ENCODE measurements around the gene GCC2. TPM values are rescaled to one million over a fixed set of nuclear protein-coding genes. Genes with fewer than 3 reads are reported as not detected.
A peak's percentile ranks its signal among the peaks of the same experiment; 100 is the strongest.

GCC2 gene
- total and polyA plus RNA-seq, 2 donors (not counting 3 experiments of a cell fraction or from before 2014, with no cell fraction given) = 4.1 to 38.7 TPM

DNA sequence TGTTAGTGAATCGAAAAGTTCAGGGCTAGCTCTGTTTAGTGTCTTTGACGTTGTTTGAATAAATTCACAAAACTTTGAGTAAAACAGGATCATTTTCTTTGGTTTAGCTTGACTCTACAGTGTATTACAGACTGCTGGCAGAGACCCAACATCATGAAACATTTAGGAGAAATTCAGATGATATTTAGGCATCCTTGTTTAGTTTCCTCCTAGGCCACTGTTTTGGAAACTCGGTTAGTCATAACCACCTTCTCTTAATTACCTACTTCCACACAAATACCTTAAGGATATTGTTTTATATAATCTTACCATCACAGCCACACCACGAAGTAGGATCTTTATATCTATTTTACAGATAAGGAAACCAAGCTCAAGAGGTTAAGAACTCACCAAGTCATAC is 93.1 kb downstream of the GCC2 start:
- H3K9me1 ChIP-seq (replicated peaks; ENCODE audit: control insufficient read depth, extremely low read depth, insufficient read depth, low read length) = no peaks in the 10 kb centered on the region
- FAIRE-seq (peak; percentile 24), DNase-seq (ENCODE audit: low read depth, low spot score) (no peak)
- peaks cover 75% of the 10 kb centered on the region for H3K79me2 ChIP-seq (ENCODE audit: control insufficient read depth, insufficient read depth, low read length)
- no peak overlapping the region for H3K9ac ChIP-seq (replicated peaks; ENCODE audit: extremely low read depth, insufficient read depth, low read length)
- ChIA-PET CTCF (interaction anchor here (1.0 to 3.0 kb wide), 7 partner anchors 9 to 94 kb away, joined by 3 to 13 read pairs (median 5); no protein-coding TSS in a partner anchor), POLR2A (no interaction called here)
- H3K4me1 ChIP-seq (ENCODE audit: control insufficient read depth, extremely low read depth, insufficient read depth, low read length) = peaks cover 20% of the 10 kb centered on the region
- intact Hi-C loops (cut with micrococcal nuclease) (loop anchor here (2.0 kb wide), 1 partner anchor 37 kb away; no protein-coding TSS in a partner anchor), dilution Hi-C loops (cut with MboI; ENCODE audit: extremely low pct_ligation_motif_present, low sequenced_read_pairs) (no loop called here)
- TF ChIP-seq POLR2A (IDR thresholded peaks at IDR 0.05; ENCODE audit: low read depth, low read length) = no peak
- peak; percentile 58 for TF ChIP-seq JUN (IDR thresholded peaks at IDR 0.05; ENCODE audit: borderline replicate concordance, insufficient read depth, insufficient read length, low read depth)
- H3K4me3 ChIP-seq (replicated peaks in 1 of 3; ENCODE audit: insufficient read depth in 1 of 3, low read depth in 1 of 3, low read length in 3 of 3) = no peak overlapping the region
- H4K20me1 ChIP-seq (replicated peaks; ENCODE audit: control insufficient read depth, extremely low read depth, insufficient read depth, low read length) = peaks cover 3% of the 10 kb centered on the region
- no peaks in the 10 kb centered on the region for H3K36me3 ChIP-seq (ENCODE audit: control insufficient read depth in 2 of 2, extremely low read depth in 1 of 2, insufficient read depth in 2 of 2, low read length in 2 of 2)
- peak overlapping the region; percentile 50 for H3K27ac ChIP-seq (ENCODE audit: insufficient read depth, low read depth, low read length)
- no peak overlapping the region for H2AFZ ChIP-seq (ENCODE audit: low read depth, low read length)
- no peaks in the 10 kb centered on the region for H3K27me3 ChIP-seq (ENCODE audit: control insufficient read depth in 2 of 2, insufficient read depth in 2 of 2, low read length in 2 of 2)
- BruUV-seq (replicated peaks) = no TSS peak
- no peaks in the 10 kb centered on the region for H3K9me3 ChIP-seq (replicated peaks; ENCODE audit: control insufficient read depth, insufficient read depth, low read length)
- H3K4me2 ChIP-seq (ENCODE audit: insufficient read depth, low read length) = peak overlapping the region; percentile 4

GRCh38 chr2:108547606-108548005 is 98.6 kb downstream of the GCC2 start:
- TF ChIP-seq GATA2 (IDR thresholded peaks at IDR 0.05; ENCODE audit: insufficient read depth, insufficient read length, low read depth, low read length) (no peak), POLR2A (IDR thresholded peaks at IDR 0.05; ENCODE audit: low read depth, low read length) (no peak), JUN (IDR thresholded peaks at IDR 0.05; ENCODE audit: borderline replicate concordance, insufficient read depth, insufficient read length, low read depth) (no peak), EZH2 (IDR thresholded peaks at IDR 0.05; ENCODE audit: borderline replicate concordance, low read depth, low read length, severe bottlenecking) (no peak), POLR2AphosphoS5 (IDR thresholded peaks at IDR 0.05; ENCODE audit: insufficient read depth, low read depth, low read length) (no peak), MAX (IDR thresholded peaks at IDR 0.05; ENCODE audit: insufficient read depth, insufficient read length) (no peak), FOS (IDR thresholded peaks at IDR 0.05; ENCODE audit: borderline replicate concordance, insufficient read depth, low read length) (no peak), MYC (IDR thresholded peaks at IDR 0.05; ENCODE audit: low read depth, low read length) (no peak)
- TF ChIP-seq, protein P1, sequence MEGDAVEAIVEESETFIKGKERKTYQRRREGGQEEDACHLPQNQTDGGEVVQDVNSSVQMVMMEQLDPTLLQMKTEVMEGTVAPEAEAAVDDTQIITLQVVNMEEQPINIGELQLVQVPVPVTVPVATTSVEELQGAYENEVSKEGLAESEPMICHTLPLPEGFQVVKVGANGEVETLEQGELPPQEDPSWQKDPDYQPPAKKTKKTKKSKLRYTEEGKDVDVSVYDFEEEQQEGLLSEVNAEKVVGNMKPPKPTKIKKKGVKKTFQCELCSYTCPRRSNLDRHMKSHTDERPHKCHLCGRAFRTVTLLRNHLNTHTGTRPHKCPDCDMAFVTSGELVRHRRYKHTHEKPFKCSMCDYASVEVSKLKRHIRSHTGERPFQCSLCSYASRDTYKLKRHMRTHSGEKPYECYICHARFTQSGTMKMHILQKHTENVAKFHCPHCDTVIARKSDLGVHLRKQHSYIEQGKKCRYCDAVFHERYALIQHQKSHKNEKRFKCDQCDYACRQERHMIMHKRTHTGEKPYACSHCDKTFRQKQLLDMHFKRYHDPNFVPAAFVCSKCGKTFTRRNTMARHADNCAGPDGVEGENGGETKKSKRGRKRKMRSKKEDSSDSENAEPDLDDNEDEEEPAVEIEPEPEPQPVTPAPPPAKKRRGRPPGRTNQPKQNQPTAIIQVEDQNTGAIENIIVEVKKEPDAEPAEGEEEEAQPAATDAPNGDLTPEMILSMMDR (IDR thresholded peaks at IDR 0.05; ENCODE audit: extremely low read depth in 1 of 2, insufficient read depth in 1 of 2, low read depth in 1 of 2, low read length in 2 of 2) = no peak
- Histone ChIP-seq H3K79me2 (ENCODE audit: control insufficient read depth, insufficient read depth, low read length) (peaks cover 55% of the 10 kb centered on the region), H3K9me3 (replicated peaks; ENCODE audit: control insufficient read depth, insufficient read depth, low read length) (no peaks in the 10 kb centered on the region), H3K27ac (ENCODE audit: insufficient read depth, low read depth, low read length) (no peak overlapping the region), H3K4me2 (ENCODE audit: insufficient read depth, low read length) (no peak overlapping the region), H3K4me1 (ENCODE audit: control insufficient read depth, extremely low read depth, insufficient read depth, low read length) (peaks cover 3% of the 10 kb centered on the region), H3K27me3 (ENCODE audit: control insufficient read depth in 2 of 2, insufficient read depth in 2 of 2, low read length in 2 of 2) (no peaks in the 10 kb centered on the region), H3K9ac (replicated peaks; ENCODE audit: extremely low read depth, insufficient read depth, low read length) (no peak overlapping the region), H2AFZ (ENCODE audit: low read depth, low read length) (no peak overlapping the region), H4K20me1 (replicated peaks; ENCODE audit: control insufficient read depth, extremely low read depth, insufficient read depth, low read length) (peaks cover 3% of the 10 kb centered on the region), H3K9me1 (replicated peaks; ENCODE audit: control insufficient read depth, extremely low read depth, insufficient read depth, low read length) (no peaks in the 10 kb centered on the region), H3K4me3 (replicated peaks in 1 of 3; ENCODE audit: insufficient read depth in 1 of 3, low read depth in 1 of 3, low read length in 3 of 3) (no peak overlapping the region), H3K36me3 (ENCODE audit: control insufficient read depth in 2 of 2, extremely low read depth in 1 of 2, insufficient read depth in 2 of 2, low read length in 2 of 2) (no peaks in the 10 kb centered on the region)
- ChIA-PET CTCF (interaction anchor here (3.7 kb wide), 1 partner anchor 37 kb away, joined by 14 read pairs; no protein-coding TSS in a partner anchor), POLR2A (no interaction called here)
- FAIRE-seq = no peak
- no TSS peak for BruUV-seq (replicated peaks)
- dilution Hi-C loops (cut with MboI; ENCODE audit: extremely low pct_ligation_motif_present, low sequenced_read_pairs) (no loop called here), intact Hi-C loops (cut with micrococcal nuclease) (no loop called here)
- no peak for DNase-seq (ENCODE audit: low read depth, low spot score)
